Urinary bladder (tissue), 4 donors: ENCODE data around the gene BRICD5. TPM values are rescaled to one million over a fixed set of nuclear protein-coding genes. Genes with fewer than 3 reads are reported as not detected.
"Not testable (repeated sequence)": the region's sequence is repeated elsewhere in the genome, so short reads cannot be mapped to it uniquely, and the experiment has no call there.

Source experiments
- DNase-seq: peaks from one replicate; pipeline ENCODE4 v3.0.0-alpha.2; 2015; ENCODE audit errors: extremely low spot score
- H3K27ac ChIP-seq: one replicate; pipeline ENCODE4 v1.5.1; 2013; ENCODE audit warnings: low read depth, mild to moderate bottlenecking, moderate library complexity
- H3K36me3 ChIP-seq: one replicate; pipeline ENCODE4 v1.6.1; 2013; ENCODE audit warnings: mild to moderate bottlenecking, moderate library complexity; ENCODE audit not compliant: insufficient read depth
- H3K4me1 ChIP-seq: one replicate; pipeline ENCODE4 v1.6.1; 2013; ENCODE audit warnings: mild to moderate bottlenecking, moderate library complexity; ENCODE audit not compliant: insufficient read depth
- H3K4me3 ChIP-seq: one replicate; pipeline ENCODE4 v1.5.1; 2013; ENCODE audit warnings: low read depth, low read length
- WGBS: extraction: QIAGEN DNeasy Blood & Tissue Kit; methylation state at CpG from one replicate; pipeline ENCODE4 v1.1.7; 2013; 5-methylcytosine and 5-hydroxymethylcytosine counted together
- polyA plus RNA-seq: library from polyadenylated mRNA; stranded (reverse); fragments of 200-250 nt; gene quantifications from one replicate; pipeline ENCODE4 v1.2.3, GENCODE V29; 2013
- total RNA-seq: library from RNA; depleted of rRNA; stranded (reverse); fragments of >200 nt; gene quantifications from one replicate; pipeline ENCODE4 v1.2.3, GENCODE V29; 2014
- donor health status: healthy with polysubstance abuse.
- donor health status: healthy.

Gene BRICD5
- total and polyA plus RNA-seq, 2 donors: 4.0 to 5.0 TPM

- Histone ChIP-seq H3K27ac (no peak overlapping the region), H3K4me1 (no peaks in the 10 kb centered on the region), H3K4me3 (no peak overlapping the region), H3K36me3 (no peaks in the 10 kb centered on the region)
- WGBS: 96% methylated on average over 11 of the region's 11 CpGs
- no peak for DNase-seq
Observed at GRCh38 chr16:2243781-2244180, 33.1 kb upstream of the BRICD5 start.

- H3K4me3 ChIP-seq: no peak overlapping the region
- no peak for DNase-seq
- H3K27ac ChIP-seq: no peak overlapping the region
- H3K4me1 ChIP-seq: no peaks in the 10 kb centered on the region
- no peaks in the 10 kb centered on the region for H3K36me3 ChIP-seq
- 97% methylated on average over 19 of the region's 19 CpGs for WGBS
Observed at GRCh38 chr16:2243031-2243528, 32.4 kb upstream of the BRICD5 start.

GRCh38 chr16:2242598-2242997 lies 31.9 kb upstream of the BRICD5 start:
- H3K4me1 ChIP-seq: no peaks in the 10 kb centered on the region
- no peaks in the 10 kb centered on the region for H3K36me3 ChIP-seq
- H3K27ac ChIP-seq: no peak overlapping the region
- H3K4me3 ChIP-seq: no peak overlapping the region
- no peak for DNase-seq
- WGBS: 84% methylated on average over 11 of the region's 11 CpGs

GRCh38 chr16:2240331-2240730 lies 29.7 kb upstream of the BRICD5 start:
- not testable (repeated sequence) for H3K4me1 ChIP-seq, H3K4me3 ChIP-seq, H3K36me3 ChIP-seq, H3K27ac ChIP-seq, DNase-seq
- 80% methylated on average over 9 of the region's 9 CpGs for WGBS

GRCh38 chr16:2238838-2239675 lies 28.4 kb upstream of the BRICD5 start:
- Histone ChIP-seq H3K27ac (no peak overlapping the region), H3K4me3 (no peak overlapping the region), H3K4me1 (peaks cover 1% of the 10 kb centered on the region), H3K36me3 (peaks cover 4% of the 10 kb centered on the region)
- DNase-seq: no peak
- 76% methylated on average over 15 of the region's 15 CpGs for WGBS

GRCh38 chr16:2238150-2238837 lies 27.6 kb upstream of the BRICD5 start:
- no peak for DNase-seq
- Histone ChIP-seq H3K36me3 (peaks cover 6% of the 10 kb centered on the region), H3K27ac (no peak overlapping the region)

GRCh38 chr16:2237493-2238149 lies 27.0 kb upstream of the BRICD5 start:
- 12% methylated on average over 65 of the region's 65 CpGs for WGBS
- Histone ChIP-seq H3K36me3 (peaks cover 13% of the 10 kb centered on the region), H3K4me1 (peaks cover 1% of the 10 kb centered on the region), H3K27ac (no peak overlapping the region), H3K4me3 (no peak overlapping the region)
- no peak for DNase-seq

More at GRCh38 chr16:2238150-2238837, 27.6 kb upstream of the BRICD5 start:
- H3K4me1 ChIP-seq: peaks cover 1% of the 10 kb centered on the region
- 51% methylated on average over 18 of the region's 18 CpGs for WGBS
- H3K4me3 ChIP-seq: no peak overlapping the region

- WGBS: 4% methylated on average over 40 of the region's 40 CpGs
- Histone ChIP-seq H3K36me3 (peaks cover 18% of the 10 kb centered on the region), H3K4me1 (peaks cover 1% of the 10 kb centered on the region), H3K4me3 (no peak overlapping the region), H3K27ac (no peak overlapping the region)
- no peak for DNase-seq
Observed at GRCh38 chr16:2237102-2237482, 26.4 kb upstream of the BRICD5 start.

- Histone ChIP-seq H3K36me3 (peaks cover 18% of the 10 kb centered on the region), H3K4me3 (no peak within 1 kb of the TSS), H3K27ac (no peak within 1 kb of the TSS), H3K4me1 (peaks cover 1% of the 10 kb centered on the region)
- WGBS: 4% methylated on average over 64 of the region's 64 CpGs
- DNase-seq: no peak
Observed at GRCh38 chr16:2236337-2237101, 25.9 kb upstream of the BRICD5 start, which contains the start of gene DNASE1L2. Gene DNASE1L2, plus strand, starts transcription at chr16:2236444. Its CDS starts 373 bp downstream, at chr16:2236817.

- no peak for DNase-seq
- Histone ChIP-seq H3K4me1 (peaks cover 1% of the 10 kb centered on the region), H3K36me3 (peaks cover 18% of the 10 kb centered on the region), H3K27ac (no peak overlapping the region), H3K4me3 (no peak overlapping the region)
- WGBS: 81% methylated on average over 19 of the region's 19 CpGs
Observed at GRCh38 chr16:2235695-2236336, 25.2 kb upstream of the BRICD5 start.

- Histone ChIP-seq H3K4me3 (no peak overlapping the region), H3K36me3 (peaks cover 18% of the 10 kb centered on the region), H3K4me1 (peaks cover 1% of the 10 kb centered on the region), H3K27ac (no peak overlapping the region)
- no peak for DNase-seq
- WGBS: 95% methylated on average over 28 of the region's 28 CpGs
Observed at GRCh38 chr16:2235234-2235651, 24.6 kb upstream of the BRICD5 start.

GRCh38 chr16:2234813-2235170 lies 24.1 kb upstream of the BRICD5 start:
- Histone ChIP-seq H3K36me3 (peaks cover 18% of the 10 kb centered on the region), H3K4me1 (peaks cover 1% of the 10 kb centered on the region), H3K4me3 (no peak overlapping the region), H3K27ac (no peak overlapping the region)
- 91% methylated on average over 18 of the region's 18 CpGs for WGBS
- DNase-seq: no peak
